ENCODE measurements around the gene FOXP1.

Gene FOXP1

DNA sequence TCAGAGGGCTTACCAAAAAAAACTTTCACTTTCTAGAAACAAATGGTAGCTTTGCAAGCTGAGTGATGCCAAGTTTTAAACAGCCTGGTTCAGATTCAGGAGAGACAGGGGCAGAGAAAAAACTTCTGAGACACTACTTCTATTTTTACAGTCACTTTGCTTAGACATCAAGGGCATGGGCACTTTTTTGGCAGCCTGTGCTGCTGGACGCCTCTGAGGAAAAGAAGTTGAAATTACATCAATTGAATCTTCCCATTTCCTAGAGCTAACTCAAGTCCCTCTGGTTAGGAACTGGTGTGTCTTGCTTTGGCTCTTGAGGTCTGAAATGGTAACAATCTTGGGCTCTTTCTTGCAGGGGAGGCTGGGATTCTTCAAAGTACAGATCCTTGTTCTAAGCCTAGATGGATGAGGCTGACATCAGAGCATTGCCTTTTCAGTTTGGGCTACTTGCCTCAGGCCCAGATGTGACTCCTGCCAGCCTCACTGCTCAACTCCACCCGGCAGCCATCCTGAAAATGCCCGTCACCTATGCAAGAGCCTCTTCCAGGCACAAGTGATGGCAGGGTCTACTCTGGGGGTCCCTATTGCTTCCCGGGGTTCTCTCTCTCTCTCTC is 357.5 kb downstream of the FOXP1 start:
- H3K9ac ChIP-seq (ENCODE audit: low read depth in 1 of 2, low read length in 2 of 2) = no peak overlapping the region
- no peak overlapping the region for H3K4me3 ChIP-seq (ENCODE audit: low read depth in 1 of 2, low read length in 2 of 2)

DNA sequence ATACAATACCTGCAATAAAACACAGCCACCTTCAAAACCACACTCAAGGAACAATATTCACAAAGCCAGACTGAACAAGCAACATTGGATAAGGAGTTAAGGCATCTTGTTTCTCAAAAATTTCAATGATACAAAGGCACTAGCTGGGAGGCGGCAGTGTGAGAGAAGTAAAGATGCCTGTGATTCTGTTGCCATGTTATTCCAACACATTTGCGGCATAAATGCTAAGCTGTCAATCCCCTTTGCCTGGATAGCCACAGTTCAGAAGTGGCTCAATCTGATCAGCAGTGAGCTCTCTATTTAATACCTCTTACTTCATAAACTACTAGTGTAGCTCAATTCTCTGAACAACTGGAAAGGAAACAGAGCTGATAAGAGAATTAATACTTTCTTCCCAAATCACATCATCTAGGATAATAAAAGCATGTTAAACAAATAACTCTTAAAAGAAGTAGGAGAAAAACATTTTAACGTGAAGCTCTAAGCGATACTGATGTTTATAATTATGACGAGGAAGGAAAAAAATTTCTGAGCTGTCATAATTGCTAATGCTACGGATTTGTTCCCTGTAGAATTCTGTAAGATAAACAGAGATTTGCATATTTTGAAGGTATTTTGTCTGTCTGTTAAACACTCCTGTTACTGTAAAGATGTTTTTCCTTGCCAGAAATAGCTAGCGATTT is 358.4 kb downstream of the FOXP1 start:
- no peak overlapping the region for H3K9ac ChIP-seq (ENCODE audit: low read depth in 1 of 2, low read length in 2 of 2)
- H3K4me3 ChIP-seq (ENCODE audit: low read depth in 1 of 2, low read length in 2 of 2) = no peak overlapping the region
- no peaks in the 10 kb centered on the region for H3K36me3 ChIP-seq (ENCODE audit: control insufficient read depth in 1 of 2, insufficient read depth in 2 of 2, low read length in 2 of 2)
- no peaks in the 10 kb centered on the region for H3K9me3 ChIP-seq (ENCODE audit: control insufficient read depth in 1 of 2, low read length in 2 of 2)
- no peak overlapping the region for H3K27ac ChIP-seq (ENCODE audit: low read depth, low read length)
- no peaks in the 10 kb centered on the region for H3K27me3 ChIP-seq (ENCODE audit: control insufficient read depth in 1 of 2, insufficient read depth in 2 of 2, low read length in 2 of 2)
- H3K4me1 ChIP-seq (ENCODE audit: control insufficient read depth in 1 of 2, insufficient read depth in 2 of 2, low read length in 2 of 2) = peaks cover 3 to 10% of the 10 kb centered on the region in 2 donors

More for the DNA sequence above, 357.5 kb downstream of the FOXP1 start:
- no peaks in the 10 kb centered on the region for H3K9me3 ChIP-seq (ENCODE audit: control insufficient read depth in 1 of 2, low read length in 2 of 2)
- peaks cover 3 to 10% of the 10 kb centered on the region in 2 donors for H3K4me1 ChIP-seq (ENCODE audit: control insufficient read depth in 1 of 2, insufficient read depth in 2 of 2, low read length in 2 of 2)
- no peaks in the 10 kb centered on the region for H3K27me3 ChIP-seq (ENCODE audit: control insufficient read depth in 1 of 2, insufficient read depth in 2 of 2, low read length in 2 of 2)
- no peak overlapping the region for H3K27ac ChIP-seq (ENCODE audit: low read depth, low read length)
- no peaks in the 10 kb centered on the region for H3K36me3 ChIP-seq (ENCODE audit: control insufficient read depth in 1 of 2, insufficient read depth in 2 of 2, low read length in 2 of 2)

DNA sequence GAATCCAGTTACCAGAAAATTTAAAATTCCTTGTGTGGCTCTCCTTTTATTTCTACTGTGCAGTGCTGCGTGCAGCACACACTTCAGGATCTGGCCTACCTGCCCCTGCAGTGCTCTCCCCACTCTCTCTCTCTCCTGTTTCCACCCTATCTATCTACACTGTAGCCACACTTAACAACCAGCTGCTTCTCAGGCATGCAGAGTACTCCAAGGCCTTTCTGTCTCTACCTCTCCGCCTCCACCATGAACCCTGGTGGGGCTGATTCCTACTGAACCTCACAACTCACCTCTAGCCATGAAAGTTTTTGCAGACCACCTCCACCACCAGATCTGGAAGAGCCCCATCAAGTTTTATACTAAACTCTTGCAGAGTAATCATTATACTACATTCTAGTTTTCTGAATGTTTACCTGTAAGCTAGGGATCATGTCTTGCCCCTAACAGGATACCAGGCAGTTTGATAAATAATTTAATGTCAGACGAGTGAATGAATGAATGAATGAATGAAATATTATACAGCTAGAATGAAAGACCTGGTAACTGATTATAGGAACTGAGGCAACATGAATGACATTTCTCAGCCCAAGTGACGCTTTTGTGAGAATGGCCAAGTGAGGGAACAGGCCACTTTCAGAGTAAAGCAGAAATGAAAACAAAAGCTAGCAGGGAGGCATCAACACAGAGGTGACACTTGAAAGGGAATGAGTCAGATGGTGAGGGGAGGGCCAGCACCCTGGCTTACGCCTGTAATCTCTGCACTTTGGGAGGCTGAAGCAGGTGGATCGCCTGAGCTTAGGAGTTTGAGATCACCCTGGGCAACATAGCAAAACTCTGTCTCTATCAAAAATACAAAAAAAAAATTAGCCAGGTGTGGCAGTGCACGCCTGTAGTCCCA is 363.5 kb downstream of the FOXP1 start:
- Histone ChIP-seq H3K4me3 (ENCODE audit: low read depth in 1 of 2, low read length in 2 of 2) (no peak overlapping the region), H3K9ac (ENCODE audit: low read depth in 1 of 2, low read length in 2 of 2) (no peak overlapping the region), H3K27me3 (ENCODE audit: control insufficient read depth in 1 of 2, insufficient read depth in 2 of 2, low read length in 2 of 2) (no peaks in the 10 kb centered on the region), H3K4me1 (ENCODE audit: control insufficient read depth in 1 of 2, insufficient read depth in 2 of 2, low read length in 2 of 2) (no peaks in the 10 kb centered on the region), H3K36me3 (ENCODE audit: control insufficient read depth in 1 of 2, insufficient read depth in 2 of 2, low read length in 2 of 2) (no peaks in the 10 kb centered on the region), H3K9me3 (ENCODE audit: control insufficient read depth in 1 of 2, low read length in 2 of 2) (no peaks in the 10 kb centered on the region), H3K27ac (ENCODE audit: low read depth, low read length) (no peak overlapping the region)

DNA sequence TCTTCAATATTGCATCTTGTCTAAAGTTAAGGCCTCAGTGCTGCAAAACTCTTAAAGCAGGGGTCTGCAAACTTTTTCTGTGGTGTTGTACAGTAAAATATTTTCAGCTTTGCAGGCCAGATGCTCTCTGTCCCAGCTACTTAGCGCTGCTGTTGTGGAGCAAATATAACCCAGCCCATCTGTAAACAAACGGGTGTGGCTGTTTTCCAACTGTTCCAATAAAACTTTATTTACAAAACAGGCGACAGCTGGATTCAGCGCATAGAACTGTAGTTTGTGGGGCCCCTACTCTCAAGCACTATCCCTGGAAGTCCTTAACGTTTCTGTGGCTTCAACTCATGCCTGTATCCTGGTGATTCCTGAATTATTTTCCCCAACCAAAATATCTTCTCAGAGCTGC is 365.0 kb downstream of the FOXP1 start:
- Histone ChIP-seq H3K9ac (ENCODE audit: low read depth in 1 of 2, low read length in 2 of 2) (no peak overlapping the region), H3K27ac (ENCODE audit: low read depth, low read length) (no peak overlapping the region), H3K9me3 (ENCODE audit: control insufficient read depth in 1 of 2, low read length in 2 of 2) (no peaks in the 10 kb centered on the region), H3K36me3 (ENCODE audit: control insufficient read depth in 1 of 2, insufficient read depth in 2 of 2, low read length in 2 of 2) (no peaks in the 10 kb centered on the region), H3K27me3 (ENCODE audit: control insufficient read depth in 1 of 2, insufficient read depth in 2 of 2, low read length in 2 of 2) (no peaks in the 10 kb centered on the region), H3K4me3 (ENCODE audit: low read depth in 1 of 2, low read length in 2 of 2) (no peak overlapping the region), H3K4me1 (ENCODE audit: control insufficient read depth in 1 of 2, insufficient read depth in 2 of 2, low read length in 2 of 2) (no peaks in the 10 kb centered on the region)

DNA sequence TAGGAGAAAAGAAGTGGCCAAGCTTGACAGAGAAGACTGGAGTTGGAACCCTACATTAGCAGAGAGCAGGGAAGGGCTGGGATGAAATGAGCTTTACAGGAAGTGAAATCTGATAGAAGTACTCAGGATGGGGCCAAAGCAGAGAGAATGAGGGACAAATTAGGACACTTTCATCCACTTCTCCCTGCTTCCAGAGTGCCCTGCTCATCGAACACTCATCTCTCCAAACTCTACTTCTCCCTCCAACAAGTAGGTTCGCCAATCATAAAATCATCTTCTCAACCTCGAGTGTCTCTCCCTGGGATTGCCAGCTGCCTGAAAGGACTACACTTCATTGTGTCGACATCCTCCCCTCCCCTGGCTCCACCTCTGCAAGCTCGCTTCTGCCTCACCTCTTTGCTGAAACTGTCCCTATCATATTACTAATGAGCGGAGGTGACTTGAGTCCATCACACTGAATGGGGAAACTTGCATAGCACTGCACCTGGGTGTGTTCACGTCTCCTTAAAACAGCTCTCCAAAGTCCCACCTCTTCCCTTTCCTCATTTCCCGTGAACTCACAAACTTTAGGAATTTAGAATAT is 365.8 kb downstream of the FOXP1 start:
- Histone ChIP-seq H3K27ac (ENCODE audit: low read depth, low read length) (no peak overlapping the region), H3K27me3 (ENCODE audit: control insufficient read depth in 1 of 2, insufficient read depth in 2 of 2, low read length in 2 of 2) (no peaks in the 10 kb centered on the region), H3K9ac (ENCODE audit: low read depth in 1 of 2, low read length in 2 of 2) (no peak overlapping the region), H3K4me1 (ENCODE audit: control insufficient read depth in 1 of 2, insufficient read depth in 2 of 2, low read length in 2 of 2) (no peaks in the 10 kb centered on the region), H3K36me3 (ENCODE audit: control insufficient read depth in 1 of 2, insufficient read depth in 2 of 2, low read length in 2 of 2) (no peaks in the 10 kb centered on the region), H3K9me3 (ENCODE audit: control insufficient read depth in 1 of 2, low read length in 2 of 2) (no peaks in the 10 kb centered on the region), H3K4me3 (ENCODE audit: low read depth in 1 of 2, low read length in 2 of 2) (no peak overlapping the region)

DNA sequence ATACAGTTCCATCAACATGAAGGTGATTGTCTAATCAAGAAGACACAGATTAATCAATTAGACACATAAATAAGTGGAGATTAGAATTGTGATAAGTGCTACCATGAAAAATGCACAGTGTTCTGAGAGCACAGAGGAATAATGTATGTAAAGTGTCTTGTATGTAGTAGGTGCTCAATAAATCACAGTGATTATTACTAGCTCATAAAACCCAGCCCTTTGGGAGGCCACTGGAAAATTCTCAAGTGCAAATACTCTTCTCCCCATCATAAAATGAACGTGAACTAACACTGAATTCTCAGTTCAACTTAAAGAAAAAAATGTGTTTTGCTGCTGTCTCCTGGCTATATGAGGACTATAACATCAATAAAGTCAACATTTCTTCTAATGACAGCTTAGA is 368.2 kb downstream of the FOXP1 start:
- H3K36me3 ChIP-seq (ENCODE audit: control insufficient read depth in 1 of 2, insufficient read depth in 2 of 2, low read length in 2 of 2) = no peaks in the 10 kb centered on the region
- H3K27ac ChIP-seq (ENCODE audit: low read depth, low read length) = no peak overlapping the region
- no peak overlapping the region for H3K4me3 ChIP-seq (ENCODE audit: low read depth in 1 of 2, low read length in 2 of 2)
- no peaks in the 10 kb centered on the region for H3K9me3 ChIP-seq (ENCODE audit: control insufficient read depth in 1 of 2, low read length in 2 of 2)
- H3K27me3 ChIP-seq (ENCODE audit: control insufficient read depth in 1 of 2, insufficient read depth in 2 of 2, low read length in 2 of 2) = no peaks in the 10 kb centered on the region
- no peak overlapping the region for H3K9ac ChIP-seq (ENCODE audit: low read depth in 1 of 2, low read length in 2 of 2)
- peaks cover 0 to under 1% of the 10 kb centered on the region in 2 donors for H3K4me1 ChIP-seq (ENCODE audit: control insufficient read depth in 1 of 2, insufficient read depth in 2 of 2, low read length in 2 of 2)

DNA sequence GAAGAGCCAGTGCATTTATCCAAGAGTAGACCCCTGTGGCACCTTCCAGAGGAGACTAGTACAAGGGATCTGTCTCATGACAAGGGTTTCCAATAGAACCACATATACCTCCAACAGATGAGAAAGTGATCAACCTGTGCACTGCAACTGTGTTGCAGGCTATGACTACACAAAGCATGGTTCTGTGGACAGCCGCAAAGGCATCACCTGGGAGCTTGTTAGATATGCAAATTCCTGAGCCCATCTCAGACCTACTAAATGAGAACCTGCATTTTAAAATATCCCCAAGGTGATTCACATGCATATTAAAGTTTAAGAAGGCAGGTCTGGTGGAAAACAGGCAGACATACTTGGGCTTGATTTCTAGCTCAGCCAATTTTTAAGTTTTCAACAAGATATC is 368.7 kb downstream of the FOXP1 start:
- no peaks in the 10 kb centered on the region for H3K27me3 ChIP-seq (ENCODE audit: control insufficient read depth in 1 of 2, insufficient read depth in 2 of 2, low read length in 2 of 2)
- H3K4me1 ChIP-seq (ENCODE audit: control insufficient read depth in 1 of 2, insufficient read depth in 2 of 2, low read length in 2 of 2) = peaks cover 0 to 3% of the 10 kb centered on the region in 2 donors
- H3K4me3 ChIP-seq (ENCODE audit: low read depth in 1 of 2, low read length in 2 of 2) = no peak overlapping the region
- H3K9ac ChIP-seq (ENCODE audit: low read depth in 1 of 2, low read length in 2 of 2) = no peak overlapping the region
- no peaks in the 10 kb centered on the region for H3K9me3 ChIP-seq (ENCODE audit: control insufficient read depth in 1 of 2, low read length in 2 of 2)
- H3K27ac ChIP-seq (ENCODE audit: low read depth, low read length) = no peak overlapping the region
- H3K36me3 ChIP-seq (ENCODE audit: control insufficient read depth in 1 of 2, insufficient read depth in 2 of 2, low read length in 2 of 2) = no peaks in the 10 kb centered on the region

DNA sequence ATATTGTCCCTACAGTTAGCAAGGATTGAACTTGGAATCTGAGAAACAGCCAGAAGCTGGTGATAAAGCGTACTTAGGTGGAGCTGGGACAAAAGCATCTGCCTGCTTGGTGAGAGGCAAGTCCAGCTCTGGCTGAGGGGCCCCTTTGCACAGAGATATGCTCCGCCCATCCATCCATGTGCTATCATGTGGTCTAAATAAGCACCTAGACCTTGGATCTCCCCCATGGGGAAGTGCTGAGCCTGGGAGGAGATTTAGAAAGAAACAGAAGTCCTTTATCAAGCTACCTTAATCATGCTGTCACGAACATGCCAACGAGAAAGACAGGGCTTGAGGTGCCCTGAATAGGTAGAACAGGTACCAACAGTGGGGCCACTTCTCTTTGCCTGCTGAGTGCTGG is 369.5 kb downstream of the FOXP1 start:
- no peaks in the 10 kb centered on the region for H3K27me3 ChIP-seq (ENCODE audit: control insufficient read depth in 1 of 2, insufficient read depth in 2 of 2, low read length in 2 of 2)
- H3K9ac ChIP-seq (ENCODE audit: low read depth in 1 of 2, low read length in 2 of 2) = no peak overlapping the region
- H3K36me3 ChIP-seq (ENCODE audit: control insufficient read depth in 1 of 2, insufficient read depth in 2 of 2, low read length in 2 of 2) = no peaks in the 10 kb centered on the region
- peaks cover 2 to 11% of the 10 kb centered on the region in 2 donors for H3K4me1 ChIP-seq (ENCODE audit: control insufficient read depth in 1 of 2, insufficient read depth in 2 of 2, low read length in 2 of 2)
- no peaks in the 10 kb centered on the region for H3K9me3 ChIP-seq (ENCODE audit: control insufficient read depth in 1 of 2, low read length in 2 of 2)
- H3K4me3 ChIP-seq (ENCODE audit: low read depth in 1 of 2, low read length in 2 of 2) = no peak overlapping the region
- no peak overlapping the region for H3K27ac ChIP-seq (ENCODE audit: low read depth, low read length)

DNA sequence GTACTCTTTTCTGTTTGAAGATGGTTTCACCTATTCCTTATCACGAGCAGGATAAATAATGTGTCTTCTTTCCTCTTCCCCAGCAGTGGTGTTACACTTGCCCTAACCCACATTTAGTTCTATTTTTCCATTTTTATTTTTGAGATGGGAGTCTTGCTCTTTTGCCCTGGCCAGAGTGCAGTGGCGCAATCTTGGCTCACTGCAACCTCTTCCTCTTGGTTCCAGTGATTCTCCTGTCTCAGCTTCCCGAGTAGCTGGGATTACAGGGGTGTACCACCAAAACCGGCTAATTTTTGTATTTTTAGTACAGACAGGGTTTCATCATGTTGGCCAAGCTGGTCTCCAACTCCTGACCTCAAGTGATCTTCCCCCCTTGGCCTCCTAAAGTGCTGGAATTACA is 372.4 kb downstream of the FOXP1 start:
- Histone ChIP-seq H3K27ac (ENCODE audit: low read depth, low read length) (no peak overlapping the region), H3K4me3 (ENCODE audit: low read depth in 1 of 2, low read length in 2 of 2) (no peak overlapping the region), H3K27me3 (ENCODE audit: control insufficient read depth in 1 of 2, insufficient read depth in 2 of 2, low read length in 2 of 2) (no peaks in the 10 kb centered on the region), H3K9me3 (ENCODE audit: control insufficient read depth in 1 of 2, low read length in 2 of 2) (no peaks in the 10 kb centered on the region), H3K4me1 (ENCODE audit: control insufficient read depth in 1 of 2, insufficient read depth in 2 of 2, low read length in 2 of 2) (peaks cover 18 to 28% of the 10 kb centered on the region in 2 donors), H3K9ac (ENCODE audit: low read depth in 1 of 2, low read length in 2 of 2) (no peak overlapping the region), H3K36me3 (ENCODE audit: control insufficient read depth in 1 of 2, insufficient read depth in 2 of 2, low read length in 2 of 2) (no peaks in the 10 kb centered on the region)

Measured in duodenal mucosa (tissue), 2 donors.